HepG2 (cell line): ENCODE results near the gene TGIF1. TPM values are rescaled to one million over a fixed set of nuclear protein-coding genes. Genes with fewer than 3 reads are reported as not detected.

Source experiments
- FOSL2 ChIP-seq: sonication (generic); formaldehyde crosslinking; IDR thresholded peaks from 2 replicates; pipeline ENCODE4 v1.4.0; 2020; ENCODE audit warnings: missing genetic modification reagents
- GMEB2 ChIP-seq: IDR thresholded peaks from 2 replicates; pipeline ENCODE4 v1.6.1; 2016; ENCODE audit warnings: missing biosample characterization, missing genetic modification reagents, low read depth
- IKZF1 ChIP-seq: fragments of 450-650 bp; IDR thresholded peaks from 2 replicates; pipeline ENCODE4 v1.7.1; 2016
- NR2F1 ChIP-seq, 2 experiments: fragments of 450-650 bp in 1 of 2; formaldehyde crosslinking in 1 of 2; IDR thresholded peaks; 2 replicates each; pipeline versions ENCODE4 v1.5.0 to v1.6.1; 2016 to 2020; ENCODE audit warnings: mild to moderate bottlenecking in 1 of 2, missing compliant biosample characterization in 1 of 2, missing genetic modification reagents in 1 of 2, moderate library complexity in 1 of 2
- REST ChIP-seq, 2 experiments: IDR thresholded peaks; 2 replicates each; pipeline ENCODE4 v1.6.1; 2011 to 2012; ENCODE audit warnings: low read length in 2 of 2, borderline replicate concordance in 1 of 2, low read depth in 1 of 2, mild to moderate bottlenecking in 1 of 2, moderate library complexity in 1 of 2
- YEATS2 ChIP-seq: sonication (generic); formaldehyde crosslinking; IDR thresholded peaks from 2 replicates; pipeline ENCODE4 v1.4.0; 2020; ENCODE audit warnings: missing genetic modification reagents, borderline replicate concordance
- YEATS4 ChIP-seq: sonication (generic); formaldehyde crosslinking; IDR thresholded peaks from 2 replicates; pipeline ENCODE4 v1.4.0; 2020; ENCODE audit warnings: missing genetic modification reagents, borderline replicate concordance
- ZNF234 ChIP-seq: sonication (generic); formaldehyde crosslinking; conservative IDR thresholded peaks from 2 replicates; pipeline ENCODE4 v1.5.1; 2020; ENCODE audit warnings: mild to moderate bottlenecking, missing genetic modification reagents
- ZNF281 ChIP-seq: sonication (generic); formaldehyde crosslinking; IDR thresholded peaks from 2 replicates; pipeline ENCODE4 v1.4.0; 2020; ENCODE audit warnings: missing genetic modification reagents, borderline replicate concordance
- ZNF30 ChIP-seq: sonication (generic); formaldehyde crosslinking; IDR thresholded peaks from 2 replicates; pipeline ENCODE4 v1.5.0; 2020; ENCODE audit warnings: mild to moderate bottlenecking, missing genetic modification reagents
- ZNF605 ChIP-seq: sonication (generic); formaldehyde crosslinking; IDR thresholded peaks from 2 replicates; pipeline ENCODE4 v1.8.0; 2022; ENCODE audit warnings: mild to moderate bottlenecking, missing genetic modification reagents
- polyA plus RNA-seq, 8 experiments: library from polyadenylated mRNA; depleted of rRNA in 3 of 8; stranded (reverse) in 7 of 8; unstranded in 1 of 8; fragments of >200 nt; fragmentation: Illumina TruSeq in 4 of 8; extraction: Trizol in 4 of 8; gene quantifications; 2 replicates each; pipeline versions ENCODE4 v1.2.1 to v1.2.3, GENCODE V29; 2011 to 2016; ENCODE audit warnings: low read depth in 4 of 8, missing spikeins in 1 of 8, mixed read lengths in 1 of 8; ENCODE audit not compliant: insufficient read depth in 1 of 8
- total RNA-seq, 5 experiments: library from RNA; depleted of rRNA; stranded (reverse); fragments of >200 nt; fragmentation: Illumina TruSeq; extraction: Trizol; gene quantifications; 2 replicates each; pipeline ENCODE4 v1.2.3, GENCODE V29; 2016; ENCODE audit warnings: low read depth in 1 of 5
- TF ChIP-seq, protein P1 (sequence below): sonication (generic); formaldehyde crosslinking; conservative IDR thresholded peaks from 2 replicates; pipeline ENCODE4 v1.4.0; 2020; ENCODE audit warnings: mild to moderate bottlenecking, missing genetic modification reagents, moderate library complexity

TGIF1 gene
- total and polyA plus RNA-seq, 2 of the 13 experiments (the other 11 are each of a cell fraction or from before 2014, with no cell fraction given) = 50.0 to 76.1 TPM

DNA sequence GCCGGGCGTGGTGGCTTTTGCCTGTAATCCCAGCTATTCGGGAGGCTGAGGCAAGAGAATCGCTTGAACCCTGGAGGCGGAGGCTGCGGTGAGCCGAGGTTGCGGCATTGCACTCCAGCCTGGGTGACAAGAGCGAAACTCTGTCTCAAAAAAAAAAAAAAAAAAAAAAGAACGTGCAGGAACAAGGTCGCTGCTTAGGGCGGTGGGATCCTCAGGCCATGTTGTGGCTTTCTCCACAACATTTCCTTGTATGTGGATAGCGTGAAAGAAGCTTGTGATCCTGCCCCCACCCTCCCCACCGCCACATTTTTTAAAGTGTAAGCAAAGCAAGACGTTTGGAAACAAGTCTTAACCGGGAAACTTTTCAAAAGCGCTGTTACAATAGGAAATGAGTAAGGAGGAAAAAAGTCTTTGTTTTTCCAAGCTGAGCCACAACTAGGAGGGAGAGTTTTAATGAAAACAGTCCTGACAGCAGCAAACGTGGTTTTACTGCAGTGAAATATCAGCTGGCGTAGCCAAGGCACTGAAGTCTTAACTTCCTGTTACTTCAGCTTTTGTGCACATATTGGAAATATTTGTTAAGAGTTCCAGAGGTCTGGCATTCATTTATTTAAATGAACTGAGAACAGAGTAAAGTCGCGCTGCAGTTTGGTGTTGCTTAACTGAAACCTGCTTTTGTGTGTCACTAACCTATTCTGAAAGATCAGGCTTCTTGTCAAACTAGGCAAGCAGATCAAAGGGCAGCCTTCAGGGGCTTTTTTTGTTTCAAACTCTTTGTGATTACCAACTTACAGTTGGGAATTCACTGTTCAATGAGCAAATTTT lies 3.8 kb downstream of the TGIF1 start (continued):
- TF ChIP-seq GMEB2 (CRISPR knock-in tag) = no peak
- peak in 1 of 2 experiments; percentile 39; a peak in 1 of 4 replicates for TF ChIP-seq REST (IDR thresholded peaks at IDR 0.05; ENCODE audit: borderline replicate concordance in 1 of 2, low read depth in 1 of 2, low read length in 2 of 2)
- TF ChIP-seq ZNF30 (CRISPR knock-in tag) = no peak
- no peak; the same call in 1 of the 2 replicates for TF ChIP-seq FOSL2 (CRISPR knock-in tag)
- TF ChIP-seq ZNF234 (CRISPR knock-in tag) = no peak
- TF ChIP-seq YEATS4 (CRISPR knock-in tag) = no peak
- no peak for TF ChIP-seq YEATS2 (CRISPR knock-in tag)
- 0 out of 2 replicates have a peak, but pooled peaks have one; percentile 26 for TF ChIP-seq ZNF605 (CRISPR knock-in tag)
- no peak for TF ChIP-seq ZNF281
- TF ChIP-seq NR2F1 (CRISPR knock-in tag; IDR thresholded peaks at IDR 0.05) = no peak
- no peak for TF ChIP-seq IKZF1
- TF ChIP-seq, protein P1, sequence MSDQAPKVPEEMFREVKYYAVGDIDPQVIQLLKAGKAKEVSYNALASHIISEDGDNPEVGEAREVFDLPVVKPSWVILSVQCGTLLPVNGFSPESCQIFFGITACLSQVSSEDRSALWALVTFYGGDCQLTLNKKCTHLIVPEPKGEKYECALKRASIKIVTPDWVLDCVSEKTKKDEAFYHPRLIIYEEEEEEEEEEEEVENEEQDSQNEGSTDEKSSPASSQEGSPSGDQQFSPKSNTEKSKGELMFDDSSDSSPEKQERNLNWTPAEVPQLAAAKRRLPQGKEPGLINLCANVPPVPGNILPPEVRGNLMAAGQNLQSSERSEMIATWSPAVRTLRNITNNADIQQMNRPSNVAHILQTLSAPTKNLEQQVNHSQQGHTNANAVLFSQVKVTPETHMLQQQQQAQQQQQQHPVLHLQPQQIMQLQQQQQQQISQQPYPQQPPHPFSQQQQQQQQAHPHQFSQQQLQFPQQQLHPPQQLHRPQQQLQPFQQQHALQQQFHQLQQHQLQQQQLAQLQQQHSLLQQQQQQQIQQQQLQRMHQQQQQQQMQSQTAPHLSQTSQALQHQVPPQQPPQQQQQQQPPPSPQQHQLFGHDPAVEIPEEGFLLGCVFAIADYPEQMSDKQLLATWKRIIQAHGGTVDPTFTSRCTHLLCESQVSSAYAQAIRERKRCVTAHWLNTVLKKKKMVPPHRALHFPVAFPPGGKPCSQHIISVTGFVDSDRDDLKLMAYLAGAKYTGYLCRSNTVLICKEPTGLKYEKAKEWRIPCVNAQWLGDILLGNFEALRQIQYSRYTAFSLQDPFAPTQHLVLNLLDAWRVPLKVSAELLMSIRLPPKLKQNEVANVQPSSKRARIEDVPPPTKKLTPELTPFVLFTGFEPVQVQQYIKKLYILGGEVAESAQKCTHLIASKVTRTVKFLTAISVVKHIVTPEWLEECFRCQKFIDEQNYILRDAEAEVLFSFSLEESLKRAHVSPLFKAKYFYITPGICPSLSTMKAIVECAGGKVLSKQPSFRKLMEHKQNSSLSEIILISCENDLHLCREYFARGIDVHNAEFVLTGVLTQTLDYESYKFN (CRISPR knock-in tag) = peak; percentile 75
